HG02943 (cell line): ENCODE results near the gene MYLK.

ENCODE experiments used
- ATAC-seq: cut with Tn5 transposase; IDR thresholded peaks from one replicate; pipeline ENCODE4 v1.9.1; 2021; ENCODE audit warnings: mild to moderate bottlenecking, low read depth, moderate library complexity; ENCODE audit not compliant: unreplicated experiment

MYLK gene

GRCh38 chr3:123878807-123879206 is 5.3 kb downstream of the MYLK start:
- ATAC-seq: no peak

GRCh38 chr3:123877965-123878364 is 6.2 kb downstream of the MYLK start:
- ATAC-seq: no peak

- no peak for ATAC-seq
Observed at GRCh38 chr3:123877466-123877865, 6.7 kb downstream of the MYLK start.

- no peak for ATAC-seq
Observed at GRCh38 chr3:123876858-123877257, 7.3 kb downstream of the MYLK start.

GRCh38 chr3:123872621-123873020 is 11.5 kb downstream of the MYLK start:
- ATAC-seq: no peak

GRCh38 chr3:123871946-123872345 is 12.2 kb downstream of the MYLK start:
- ATAC-seq: no peak

GRCh38 chr3:123870033-123870432 is 14.1 kb downstream of the MYLK start:
- no peak for ATAC-seq

- ATAC-seq: no peak
Observed at GRCh38 chr3:123869165-123869564, 15.0 kb downstream of the MYLK start.

GRCh38 chr3:123864706-123865105 is 19.4 kb downstream of the MYLK start:
- ATAC-seq: no peak

- ATAC-seq: no peak
Observed at GRCh38 chr3:123862152-123862551, 22.0 kb downstream of the MYLK start.

GRCh38 chr3:123861081-123861836 is 22.9 kb downstream of the MYLK start:
- ATAC-seq: no peak

GRCh38 chr3:123859177-123859576 is 25.0 kb downstream of the MYLK start:
- no peak for ATAC-seq

GRCh38 chr3:123854905-123855304 is 29.2 kb downstream of the MYLK start:
- ATAC-seq: no peak

GRCh38 chr3:123853686-123854372 is 30.3 kb downstream of the MYLK start:
- ATAC-seq: no peak

GRCh38 chr3:123847209-123847608 is 36.9 kb downstream of the MYLK start:
- ATAC-seq: no peak

- ATAC-seq: no peak
Observed at GRCh38 chr3:123843668-123844067, 40.5 kb downstream of the MYLK start.

GRCh38 chr3:123842711-123843110 is 41.4 kb downstream of the MYLK start:
- no peak for ATAC-seq

GRCh38 chr3:123841476-123842238 is 42.5 kb downstream of the MYLK start:
- ATAC-seq: no peak

GRCh38 chr3:123840961-123841360 is 43.2 kb downstream of the MYLK start:
- ATAC-seq: no peak

- no peak for ATAC-seq
Observed at GRCh38 chr3:123837858-123838257, 46.3 kb downstream of the MYLK start.

GRCh38 chr3:123834631-123835030 is 49.5 kb downstream of the MYLK start:
- no peak for ATAC-seq
